DOHH2 (cell line): ENCODE data around the gene NBEA.

Experiments
- CTCF ChIP-seq: fragments of 200-600 bp; sonication (generic); IDR thresholded peaks from one replicate; pipeline ENCODE4 v1.5.1; 2014; ENCODE audit warnings: antibody characterized with exemption, mild to moderate bottlenecking, low read depth, low read length; ENCODE audit not compliant: poor library complexity, severe bottlenecking
- EZH2phosphoT487 ChIP-seq: fragments of 200-600 bp; sonication (generic); IDR thresholded peaks from 2 replicates; pipeline ENCODE4 v1.6.1; 2017; ENCODE audit warnings: borderline replicate concordance, mild to moderate bottlenecking, antibody characterized with exemption, low read length, moderate library complexity, mixed read lengths

- TF ChIP-seq CTCF (no peak), EZH2phosphoT487 (no peak)
These were observed 83.2 kb downstream of the NBEA start for GRCh38 chr13:35025314-35025713.
